Loucy (cell line): ENCODE results near the gene FKBP4.

Source experiments
- H2AFZ ChIP-seq: fragments of 200-600 bp; sonication (generic); 2 replicates; pipeline ENCODE4 v1.6.0; 2016; ENCODE audit warnings: antibody characterized with exemption, mild to moderate bottlenecking, low read length, moderate library complexity
- H3F3A ChIP-seq: fragments of 200-600 bp; 2 replicates; pipeline ENCODE4 v1.6.0; 2016; ENCODE audit warnings: antibody characterized with exemption, low read depth, mild to moderate bottlenecking
- H3K27me3 ChIP-seq: fragments of 200-600 bp; sonication (generic); 2 replicates; pipeline ENCODE4 v1.6.1; 2014; ENCODE audit warnings: low read length, mild to moderate bottlenecking; ENCODE audit not compliant: insufficient read depth, poor library complexity, severe bottlenecking
- H3K36me3 ChIP-seq: fragments of 200-600 bp; sonication (generic); 2 replicates; pipeline ENCODE4 v1.6.1; 2016; ENCODE audit warnings: low read length; ENCODE audit not compliant: insufficient read depth
- H3K4me1 ChIP-seq: fragments of 200-600 bp; sonication (generic); 2 replicates; pipeline ENCODE4 v1.5.1; 2014; ENCODE audit warnings: low read length, mild to moderate bottlenecking; ENCODE audit not compliant: insufficient read depth, poor library complexity, severe bottlenecking
- H3K4me2 ChIP-seq: fragments of 200-600 bp; sonication (generic); 2 replicates; pipeline ENCODE4 v1.6.0; 2014; ENCODE audit warnings: antibody characterized with exemption, low read length, low read depth, mild to moderate bottlenecking; ENCODE audit not compliant: poor library complexity, severe bottlenecking
- H3K4me3 ChIP-seq: fragments of 200-600 bp; sonication (generic); 2 replicates; pipeline ENCODE4 v1.5.1; 2014; ENCODE audit warnings: low read length, mild to moderate bottlenecking, mixed read lengths; ENCODE audit not compliant: poor library complexity, severe bottlenecking
- H3K79me2 ChIP-seq: fragments of 200-600 bp; sonication (generic); 2 replicates; pipeline ENCODE4 v1.6.1; 2014; ENCODE audit warnings: low read length; ENCODE audit not compliant: insufficient read depth
- H3K9ac ChIP-seq: fragments of 200-600 bp; sonication (generic); 2 replicates; pipeline ENCODE4 v1.6.0; 2014; ENCODE audit warnings: mild to moderate bottlenecking, low read depth, low read length, moderate library complexity; ENCODE audit not compliant: poor library complexity, severe bottlenecking
- H3K9me2 ChIP-seq: fragments of 200-600 bp; sonication (generic); replicated peaks from 2 replicates; pipeline ENCODE4 v1.6.1; 2016; ENCODE audit warnings: low read depth, low read length, mixed read lengths
- H3K9me3 ChIP-seq: fragments of 200-600 bp; sonication (generic); 2 replicates; pipeline ENCODE4 v1.6.1; 2014; ENCODE audit warnings: mild to moderate bottlenecking, antibody characterized with exemption, low read length, low read depth; ENCODE audit not compliant: insufficient read depth
- H4K20me1 ChIP-seq: fragments of 200-600 bp; sonication (generic); 2 replicates; pipeline ENCODE4 v1.6.0; 2014; ENCODE audit warnings: antibody characterized with exemption, low read length, mild to moderate bottlenecking; ENCODE audit not compliant: insufficient read depth, poor library complexity, severe bottlenecking
- CTCF ChIP-seq: fragments of 200-600 bp; sonication (generic); conservative IDR thresholded peaks from 2 replicates; pipeline ENCODE4 v1.5.1; 2014; ENCODE audit warnings: mild to moderate bottlenecking, antibody characterized with exemption, low read length
- EZH2phosphoT487 ChIP-seq: fragments of 200-600 bp; IDR thresholded peaks from 2 replicates; pipeline ENCODE4 v1.6.1; 2018; ENCODE audit warnings: antibody characterized with exemption, mild to moderate bottlenecking, moderate library complexity, borderline replicate concordance

Gene FKBP4

GRCh38 chr12:2794736-2795289, at the start of gene FKBP4:
FKBP4 (plus strand) TSS chr12:2794970; CDS start chr12:2795140, 170 bp downstream.
- Histone ChIP-seq H3K9ac (peak within 1 kb of the TSS; percentile 80), H3K36me3 (peaks cover 24% of the 10 kb centered on the region; the same call in 1 of the 2 replicates), H3K4me3 (peak within 1 kb of the TSS; percentile 86), H3K4me1 (peaks cover 30% of the 10 kb centered on the region), H3K9me2 (no peaks in the 10 kb centered on the region), H2AFZ (peak within 1 kb of the TSS; percentile 89), H4K20me1 (peaks cover 26% of the 10 kb centered on the region), H3K79me2 (peaks cover 32% of the 10 kb centered on the region), H3K4me2 (peak within 1 kb of the TSS; percentile 93), H3K27me3 (no peaks in the 10 kb centered on the region), H3K9me3 (no peaks in the 10 kb centered on the region), H3F3A (no peaks in the 10 kb centered on the region)
- no peak for TF ChIP-seq CTCF
- TF ChIP-seq EZH2phosphoT487, result no peak

GRCh38 chr12:2745655-2746054, 49.1 kb upstream of the FKBP4 start:
- TF ChIP-seq EZH2phosphoT487 (no peak), CTCF (no peak)
- Histone ChIP-seq H3F3A (no peaks in the 10 kb centered on the region), H3K4me3 (no peak overlapping the region), H3K4me2 (no peak overlapping the region), H2AFZ (no peak overlapping the region), H3K36me3 (no peaks in the 10 kb centered on the region), H3K27me3 (no peaks in the 10 kb centered on the region), H3K9me3 (no peaks in the 10 kb centered on the region), H3K4me1 (no peaks in the 10 kb centered on the region), H3K9ac (no peak overlapping the region), H3K9me2 (no peaks in the 10 kb centered on the region), H3K79me2 (no peaks in the 10 kb centered on the region), H4K20me1 (no peaks in the 10 kb centered on the region)

- H3K27me3 ChIP-seq, result no peaks in the 10 kb centered on the region
- no peaks in the 10 kb centered on the region for H3K36me3 ChIP-seq
- no peaks in the 10 kb centered on the region for H3K9me3 ChIP-seq
- TF ChIP-seq EZH2phosphoT487 (no peak), CTCF (no peak)
- no peak overlapping the region for H3K4me3 ChIP-seq
- H2AFZ ChIP-seq, result no peak overlapping the region
- H3K79me2 ChIP-seq, result no peaks in the 10 kb centered on the region
- H3K4me2 ChIP-seq, result no peak overlapping the region
- no peaks in the 10 kb centered on the region for H3K9me2 ChIP-seq
- no peaks in the 10 kb centered on the region for H3F3A ChIP-seq
- H3K4me1 ChIP-seq, result no peaks in the 10 kb centered on the region
- H4K20me1 ChIP-seq, result no peaks in the 10 kb centered on the region
- no peak overlapping the region for H3K9ac ChIP-seq
Measured at GRCh38 chr12:2749580-2749979, 45.2 kb upstream of the FKBP4 start.
